GM21528 (cell line): ENCODE data around the gene ITPKB.
A peak's percentile ranks its signal among the peaks of the same experiment; 100 is the strongest.
"Not testable (repeated sequence)": the region's sequence is repeated elsewhere in the genome, so short reads cannot be mapped to it uniquely, and the experiment has no call there.

Experiments
- ATAC-seq: cut with Tn5 transposase; IDR thresholded peaks from one replicate; pipeline ENCODE4 v1.9.1; 2021; ENCODE audit warnings: mild to moderate bottlenecking, moderate library complexity; ENCODE audit not compliant: unreplicated experiment, low FRiP score

The ITPKB gene

GRCh38 chr1:226629896-226630550 is 109.1 kb downstream of the ITPKB start:
- no peak for ATAC-seq

- no peak for ATAC-seq
These were observed 109.7 kb downstream of the ITPKB start for GRCh38 chr1:226629210-226629895.

GRCh38 chr1:226628612-226629155 is 110.4 kb downstream of the ITPKB start:
- no peak for ATAC-seq

GRCh38 chr1:226627924-226628611 is 111.0 kb downstream of the ITPKB start:
- ATAC-seq: no peak

- no peak for ATAC-seq
These were observed 111.9 kb downstream of the ITPKB start for GRCh38 chr1:226627050-226627755.

- ATAC-seq: peak; percentile 67
These were observed 112.5 kb downstream of the ITPKB start for GRCh38 chr1:226626577-226626956.

- peak; percentile 39 for ATAC-seq
These were observed 113.1 kb downstream of the ITPKB start for GRCh38 chr1:226625832-226626576.

GRCh38 chr1:226625326-226625725 is 113.8 kb downstream of the ITPKB start:
- no peak for ATAC-seq

GRCh38 chr1:226624526-226624925 is 114.6 kb downstream of the ITPKB start:
- no peak for ATAC-seq

- no peak for ATAC-seq
These were observed 117.1 kb downstream of the ITPKB start for GRCh38 chr1:226622012-226622411.

- no peak for ATAC-seq
These were observed 120.1 kb downstream of the ITPKB start for GRCh38 chr1:226619031-226619430.

GRCh38 chr1:226618380-226618779 is 120.7 kb downstream of the ITPKB start:
- no peak for ATAC-seq

- not testable (repeated sequence) for ATAC-seq
These were observed 121.4 kb downstream of the ITPKB start for GRCh38 chr1:226617719-226618118.

GRCh38 chr1:226617109-226617508 is 122.0 kb downstream of the ITPKB start:
- no peak for ATAC-seq

- no peak for ATAC-seq
These were observed 122.4 kb downstream of the ITPKB start for GRCh38 chr1:226616636-226617035.

- no peak for ATAC-seq
These were observed 123.2 kb downstream of the ITPKB start for GRCh38 chr1:226615876-226616275.

GRCh38 chr1:226611980-226612379 is 127.1 kb downstream of the ITPKB start:
- not testable (repeated sequence) for ATAC-seq

- ATAC-seq: no peak
These were observed 127.8 kb downstream of the ITPKB start for GRCh38 chr1:226611301-226611700.

- ATAC-seq: no peak
These were observed 128.4 kb downstream of the ITPKB start for GRCh38 chr1:226610671-226611070.

- no peak for ATAC-seq
These were observed 129.1 kb downstream of the ITPKB start for GRCh38 chr1:226609836-226610455.
